ENCODE results near the gene PURB.

- TF ChIP-seq, protein P1, sequence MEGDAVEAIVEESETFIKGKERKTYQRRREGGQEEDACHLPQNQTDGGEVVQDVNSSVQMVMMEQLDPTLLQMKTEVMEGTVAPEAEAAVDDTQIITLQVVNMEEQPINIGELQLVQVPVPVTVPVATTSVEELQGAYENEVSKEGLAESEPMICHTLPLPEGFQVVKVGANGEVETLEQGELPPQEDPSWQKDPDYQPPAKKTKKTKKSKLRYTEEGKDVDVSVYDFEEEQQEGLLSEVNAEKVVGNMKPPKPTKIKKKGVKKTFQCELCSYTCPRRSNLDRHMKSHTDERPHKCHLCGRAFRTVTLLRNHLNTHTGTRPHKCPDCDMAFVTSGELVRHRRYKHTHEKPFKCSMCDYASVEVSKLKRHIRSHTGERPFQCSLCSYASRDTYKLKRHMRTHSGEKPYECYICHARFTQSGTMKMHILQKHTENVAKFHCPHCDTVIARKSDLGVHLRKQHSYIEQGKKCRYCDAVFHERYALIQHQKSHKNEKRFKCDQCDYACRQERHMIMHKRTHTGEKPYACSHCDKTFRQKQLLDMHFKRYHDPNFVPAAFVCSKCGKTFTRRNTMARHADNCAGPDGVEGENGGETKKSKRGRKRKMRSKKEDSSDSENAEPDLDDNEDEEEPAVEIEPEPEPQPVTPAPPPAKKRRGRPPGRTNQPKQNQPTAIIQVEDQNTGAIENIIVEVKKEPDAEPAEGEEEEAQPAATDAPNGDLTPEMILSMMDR (IDR thresholded peaks at IDR 0.05) = no peak
- no peak for TF ChIP-seq POLR2AphosphoS5 (IDR thresholded peaks at IDR 0.05)
Measured at GRCh38 chr7:44827567-44827966, 57.8 kb downstream of the PURB start.
